NCI-H128 (cell line): ENCODE measurements around the gene LRRC7.
A peak's percentile ranks its signal among the peaks of the same experiment; 100 is the strongest.

Experiments
- DNase-seq: peaks from one replicate; lab custom pipeline; 2025; ENCODE audit not compliant: unreplicated experiment; lab: John Stamatoyannopoulos, UW

LRRC7 gene

DNA sequence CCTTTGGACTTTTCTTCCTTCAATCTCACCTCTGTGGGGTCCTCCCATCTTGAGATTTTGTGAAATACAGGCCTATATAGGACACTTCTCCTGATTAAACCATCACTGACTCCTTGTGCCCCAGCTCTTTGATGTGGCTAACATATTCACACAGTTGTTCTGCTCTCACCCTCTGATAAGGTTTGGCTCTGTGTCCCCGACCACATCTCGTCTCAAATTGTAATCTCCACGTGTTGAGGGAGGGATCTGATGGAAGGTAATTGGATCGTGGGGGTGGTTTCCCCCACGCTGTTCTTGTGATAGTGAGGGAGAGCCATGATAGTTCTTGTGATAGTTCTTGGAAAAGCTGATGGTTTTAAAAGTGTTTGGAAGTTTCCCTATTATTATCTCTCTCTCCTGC lies 19.7 kb downstream of the LRRC7 start:
- DNase-seq, result no peak

DNA sequence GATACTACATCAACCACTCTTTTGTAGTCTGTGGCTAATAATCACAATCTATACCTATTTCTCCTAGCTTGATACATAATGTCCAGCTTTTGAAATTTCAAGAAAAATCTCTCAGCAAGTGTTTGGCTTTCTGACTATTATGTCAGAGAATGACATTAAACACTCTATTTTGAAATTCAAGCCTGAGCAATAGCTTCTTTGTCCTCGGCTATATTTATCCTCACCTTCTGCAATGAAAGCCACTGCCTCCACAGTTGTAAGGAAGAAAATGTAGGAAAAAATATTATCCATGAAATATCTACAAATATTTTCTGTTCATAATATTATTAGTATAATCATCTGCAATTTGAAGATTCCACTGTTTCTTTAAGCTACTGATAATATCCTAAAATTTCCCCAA lies 22.1 kb downstream of the LRRC7 start:
- no peak for DNase-seq

DNA sequence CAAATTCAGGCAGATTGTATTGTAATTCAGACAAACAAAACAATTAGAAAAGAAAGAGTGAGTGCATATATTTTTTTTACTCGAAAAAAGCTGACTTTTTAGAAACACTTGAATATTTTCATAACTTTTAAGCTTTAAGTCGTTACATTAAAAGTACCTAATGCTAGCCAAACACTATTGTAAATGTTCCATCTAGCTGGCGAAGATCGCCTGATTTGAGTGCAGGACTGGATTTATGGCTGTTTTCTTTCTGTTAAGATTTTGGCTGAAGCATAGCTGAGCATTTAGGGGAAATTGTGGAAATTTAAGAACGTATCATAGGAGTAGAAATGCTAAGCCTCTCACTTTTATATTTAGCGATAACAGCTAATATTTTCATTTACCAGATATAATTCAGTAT lies 24.6 kb downstream of the LRRC7 start:
- DNase-seq, result no peak

DNA sequence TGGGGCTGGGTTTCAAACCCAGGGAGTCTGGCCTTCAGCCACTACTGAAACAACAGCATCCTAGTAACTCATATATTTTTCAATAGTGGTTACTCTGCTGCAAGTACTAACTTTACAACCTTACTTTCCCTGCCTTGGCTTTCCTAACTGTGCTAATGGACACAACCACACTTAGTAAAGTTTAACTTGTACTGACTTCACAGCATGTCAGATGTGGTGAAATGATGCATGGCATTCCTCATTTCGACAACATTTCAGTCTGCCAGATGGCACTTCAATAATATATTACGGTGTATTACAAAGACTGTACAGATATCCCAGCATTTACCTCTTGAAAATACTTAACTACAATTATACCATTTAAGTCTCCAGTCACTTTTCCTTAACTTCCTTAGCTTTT lies 27.8 kb downstream of the LRRC7 start:
- no peak for DNase-seq

DNA sequence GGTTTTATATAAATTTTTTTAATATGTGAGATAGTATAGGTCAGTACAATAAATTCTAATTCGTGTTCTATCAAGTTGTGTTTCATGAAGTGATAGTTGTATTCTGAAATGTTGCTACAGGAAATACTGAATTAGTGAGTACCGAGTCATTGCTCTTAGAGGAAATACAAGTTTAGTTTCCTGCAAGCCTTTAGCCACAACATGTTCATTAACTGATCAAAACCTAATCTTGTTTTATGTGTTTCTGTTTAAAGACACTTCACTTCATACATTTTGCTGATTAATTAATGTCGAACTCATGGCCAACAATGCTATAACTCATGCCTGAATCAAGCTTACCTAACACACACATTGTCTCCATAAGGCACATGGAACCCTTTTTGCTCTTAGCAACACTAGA lies 43.6 kb downstream of the LRRC7 start:
- DNase-seq, result no peak

DNA sequence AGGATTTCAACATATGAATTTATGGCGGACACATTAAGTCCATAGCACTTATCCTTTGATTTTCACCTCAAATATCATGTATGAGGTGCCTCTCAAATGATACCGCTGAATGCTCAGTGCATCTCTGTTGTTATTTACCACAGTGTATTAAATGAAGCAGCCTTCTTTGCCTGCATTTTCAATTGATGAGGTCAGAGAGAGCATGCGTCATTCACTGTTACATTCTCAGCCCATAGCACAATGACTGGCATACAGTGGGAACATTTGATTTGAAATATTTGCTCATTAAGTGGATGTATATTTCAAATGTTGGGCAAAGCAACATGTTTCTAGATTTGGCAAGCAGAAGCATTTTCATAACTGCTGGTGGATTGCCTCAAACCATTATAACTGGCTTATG lies 45.7 kb downstream of the LRRC7 start:
- no peak for DNase-seq

DNA sequence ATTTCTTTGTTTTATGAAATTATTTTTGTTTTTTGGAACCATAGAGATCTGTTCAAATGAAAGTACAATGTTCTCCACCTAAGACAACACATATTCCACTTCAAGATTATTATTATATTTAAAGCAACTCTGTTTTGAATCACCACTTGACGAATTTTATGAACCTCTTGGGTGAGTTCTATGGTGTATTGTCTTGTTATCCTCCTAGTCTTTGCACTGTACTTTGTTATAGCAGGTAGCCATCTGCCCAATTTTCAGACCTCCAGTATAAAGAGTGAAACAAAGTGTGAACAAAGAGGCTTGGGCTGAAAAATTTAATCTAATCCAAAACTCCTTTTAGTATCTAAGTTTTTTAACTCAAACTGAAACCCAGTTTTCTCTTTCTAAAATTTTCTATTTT lies 71.0 kb downstream of the LRRC7 start:
- DNase-seq, result no peak

DNA sequence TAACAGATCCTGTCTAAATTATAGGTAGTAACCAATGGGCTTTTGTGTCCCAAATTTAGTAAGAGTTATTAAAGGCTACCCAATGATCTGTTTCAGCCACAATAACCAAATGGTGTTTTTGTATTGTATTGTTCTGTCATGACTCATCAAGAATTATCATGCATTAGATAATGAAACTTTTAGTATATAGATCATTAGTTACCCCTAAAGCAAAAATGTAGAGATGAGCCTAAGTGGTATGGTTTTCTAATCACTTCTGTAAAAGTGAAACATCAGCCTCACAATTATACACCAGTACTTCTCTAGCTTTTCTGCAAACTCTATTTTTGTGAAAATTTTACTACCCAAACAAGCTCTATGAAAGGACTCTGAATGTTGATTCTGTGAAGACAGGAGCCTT lies 71.4 kb downstream of the LRRC7 start:
- no peak for DNase-seq

DNA sequence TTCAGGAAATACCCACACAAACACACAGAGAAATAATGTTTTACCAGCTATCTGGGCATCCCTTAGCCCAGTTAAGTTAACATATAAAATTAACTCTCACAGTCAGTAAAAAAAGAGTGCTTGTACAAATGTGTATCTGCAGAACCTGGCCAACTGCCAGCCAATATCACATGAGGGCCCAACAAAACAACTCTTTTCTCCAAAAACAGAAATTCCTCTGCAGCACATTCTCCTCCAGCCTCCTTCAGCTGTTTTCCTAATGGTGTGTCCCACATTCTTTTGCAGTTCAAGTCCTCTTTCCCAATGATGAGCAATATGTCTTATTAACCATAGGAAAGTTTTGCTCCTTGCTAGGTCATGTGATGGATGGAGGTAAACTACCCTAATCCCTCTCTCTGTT lies 75.5 kb downstream of the LRRC7 start:
- DNase-seq, result no peak

DNA sequence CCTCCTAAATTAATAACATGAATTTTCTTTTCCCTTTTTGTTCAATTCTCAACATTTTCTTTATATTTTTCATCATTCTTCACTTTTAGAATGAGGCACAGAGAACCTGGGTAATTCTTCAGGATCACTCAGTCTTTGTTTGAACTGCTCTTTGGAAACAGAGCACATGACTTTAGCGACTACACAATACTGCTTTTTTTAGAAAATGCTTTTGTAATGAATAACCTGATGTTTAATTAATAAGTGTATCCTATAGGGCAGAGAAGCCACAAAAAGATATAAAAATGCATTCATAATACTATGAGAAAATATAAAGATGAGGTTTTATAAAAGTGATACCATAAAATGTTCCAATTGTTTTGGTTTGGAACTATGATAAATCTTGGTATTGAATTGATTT lies 77.8 kb downstream of the LRRC7 start:
- no peak for DNase-seq

DNA sequence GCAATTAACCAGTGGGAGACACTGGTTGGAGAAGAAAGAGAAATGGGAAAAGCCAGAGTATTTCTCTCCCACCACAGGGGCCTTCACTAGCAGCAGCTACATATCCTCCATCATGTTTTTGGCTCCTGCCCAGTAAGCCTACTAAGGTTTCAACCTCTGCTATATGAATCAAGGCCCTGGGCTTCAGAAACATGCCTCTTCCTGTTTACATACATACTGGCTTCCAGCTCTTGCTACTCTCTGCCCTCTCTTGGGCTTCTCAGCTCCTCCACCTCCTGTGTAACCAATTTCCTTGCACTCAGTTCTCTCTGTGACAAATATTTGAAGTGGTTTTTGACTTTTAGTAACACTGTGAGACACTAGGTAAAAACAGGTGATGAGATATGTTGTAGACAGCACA lies 80.8 kb downstream of the LRRC7 start:
- DNase-seq, result no peak

DNA sequence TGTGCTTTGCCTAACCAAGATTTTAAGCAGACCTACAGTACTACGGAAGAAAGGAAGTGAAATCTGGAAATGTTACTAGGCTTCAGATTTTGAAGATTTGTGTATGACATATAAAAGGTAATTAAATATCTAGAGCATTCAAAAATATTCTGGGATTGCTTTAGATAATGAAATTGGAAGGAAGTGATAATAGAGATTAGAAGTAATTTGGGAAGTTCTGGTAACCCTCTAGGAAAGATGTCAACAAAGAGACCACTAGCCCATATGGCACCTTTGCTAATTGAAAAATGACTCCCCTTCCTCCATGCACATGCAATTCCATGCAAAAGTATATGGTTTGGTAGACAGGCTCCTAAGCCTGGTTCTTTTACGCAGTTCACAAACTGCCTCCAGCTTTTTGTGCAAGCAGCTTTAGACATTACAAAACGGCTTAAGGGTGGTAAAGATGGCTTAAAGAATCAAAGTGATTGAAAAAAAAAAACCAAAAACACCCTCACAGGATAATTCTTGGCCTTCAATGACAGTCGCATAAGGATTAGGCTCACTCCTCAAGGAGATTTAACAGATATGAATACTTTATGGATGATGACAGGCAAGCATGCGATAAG lies 81.8 kb downstream of the LRRC7 start:
- DNase-seq, result no peak

DNA sequence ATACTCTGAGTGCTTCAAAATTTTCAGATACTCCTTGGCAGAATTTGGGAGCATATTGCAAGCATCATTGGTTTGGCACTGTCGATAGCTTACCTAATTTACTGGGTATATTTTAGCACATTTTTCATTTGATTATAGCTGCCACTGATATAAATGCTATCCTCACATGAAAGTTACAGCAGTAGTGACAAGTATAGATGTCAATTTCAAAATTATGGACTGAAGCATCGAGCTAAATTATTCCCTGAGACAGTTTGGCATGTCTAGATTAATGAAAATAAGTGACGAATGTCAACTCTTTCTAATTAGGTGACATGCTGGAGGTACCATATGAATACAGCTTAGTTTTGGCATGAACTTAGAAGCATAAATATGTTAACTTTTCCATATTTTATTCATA lies 83.1 kb downstream of the LRRC7 start:
- DNase-seq, result no peak

DNA sequence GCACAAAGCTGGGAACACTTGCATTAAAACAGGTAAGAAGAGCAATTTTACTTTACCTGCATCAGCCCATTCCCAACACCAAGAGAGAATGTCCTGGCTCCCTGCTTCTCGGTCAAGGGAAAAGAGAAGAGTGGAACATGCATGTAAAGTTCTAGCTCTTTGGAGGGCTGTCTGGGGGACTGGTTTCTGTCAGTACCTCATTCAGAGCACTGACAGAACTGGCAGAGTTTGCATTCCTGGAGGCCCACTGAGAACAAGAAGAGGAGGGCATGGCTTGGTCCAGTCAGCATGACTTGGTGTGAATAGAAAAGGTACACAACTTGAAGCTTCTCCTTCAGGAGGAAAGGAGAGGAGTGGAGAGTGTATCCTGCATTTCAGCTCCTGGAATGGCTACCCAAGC lies 83.9 kb downstream of the LRRC7 start:
- DNase-seq, result no peak

DNA sequence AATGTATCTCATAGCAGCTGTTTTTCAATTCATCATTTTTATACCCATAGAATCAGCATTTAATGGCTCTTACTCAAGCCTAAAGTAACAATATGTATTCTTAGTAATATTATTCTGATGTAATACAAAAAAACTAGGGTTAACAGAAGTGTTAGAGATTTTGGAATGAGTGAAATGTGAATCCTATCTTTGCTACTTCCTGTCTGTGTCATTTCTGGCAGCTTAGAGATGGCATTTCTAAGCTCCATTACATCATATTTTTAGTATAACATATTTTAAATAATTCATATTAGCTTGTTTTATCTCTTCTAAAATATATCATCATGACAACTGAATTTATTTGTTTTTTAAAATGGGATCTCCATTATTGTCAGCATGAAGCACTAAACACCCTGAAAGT lies 90.2 kb downstream of the LRRC7 start:
- no peak for DNase-seq

DNA sequence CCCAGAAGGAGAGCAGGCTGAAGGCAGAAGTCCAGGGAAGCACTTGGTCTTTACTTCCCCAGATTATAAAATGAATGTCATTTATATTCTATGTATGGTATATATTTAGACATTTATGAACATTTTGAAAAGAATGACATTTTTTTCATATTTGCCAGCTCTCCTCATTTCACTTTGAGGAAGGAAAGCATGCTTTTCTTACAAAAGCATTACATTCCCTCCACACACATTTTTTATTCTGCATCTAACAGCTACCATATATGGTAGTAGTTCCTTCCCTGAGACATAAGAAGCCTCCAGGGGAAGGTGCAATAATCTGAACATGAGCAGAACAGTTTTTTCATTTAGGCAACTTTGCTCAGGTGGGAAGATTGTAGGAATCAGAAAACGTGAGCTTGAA lies 94.0 kb downstream of the LRRC7 start:
- DNase-seq, result no peak

DNA sequence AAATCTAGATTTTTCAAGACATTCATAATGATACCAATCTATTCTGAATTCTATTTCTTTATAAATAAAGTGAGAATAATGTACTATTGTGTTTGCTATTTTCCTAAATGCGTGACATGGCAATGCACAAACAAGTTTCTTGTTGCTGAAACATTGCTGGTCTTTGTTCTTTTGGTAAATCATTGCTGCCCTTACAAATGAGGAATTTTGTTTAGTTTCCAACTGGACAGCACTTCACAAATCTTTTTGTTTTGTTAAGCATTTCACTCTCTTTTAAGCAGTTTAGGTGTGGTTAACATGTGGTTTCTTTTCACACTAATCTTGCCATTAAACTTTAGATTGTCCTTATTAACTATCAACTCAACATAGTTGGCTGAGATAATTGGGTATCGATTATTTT lies 94.6 kb downstream of the LRRC7 start:
- DNase-seq, result no peak

DNA sequence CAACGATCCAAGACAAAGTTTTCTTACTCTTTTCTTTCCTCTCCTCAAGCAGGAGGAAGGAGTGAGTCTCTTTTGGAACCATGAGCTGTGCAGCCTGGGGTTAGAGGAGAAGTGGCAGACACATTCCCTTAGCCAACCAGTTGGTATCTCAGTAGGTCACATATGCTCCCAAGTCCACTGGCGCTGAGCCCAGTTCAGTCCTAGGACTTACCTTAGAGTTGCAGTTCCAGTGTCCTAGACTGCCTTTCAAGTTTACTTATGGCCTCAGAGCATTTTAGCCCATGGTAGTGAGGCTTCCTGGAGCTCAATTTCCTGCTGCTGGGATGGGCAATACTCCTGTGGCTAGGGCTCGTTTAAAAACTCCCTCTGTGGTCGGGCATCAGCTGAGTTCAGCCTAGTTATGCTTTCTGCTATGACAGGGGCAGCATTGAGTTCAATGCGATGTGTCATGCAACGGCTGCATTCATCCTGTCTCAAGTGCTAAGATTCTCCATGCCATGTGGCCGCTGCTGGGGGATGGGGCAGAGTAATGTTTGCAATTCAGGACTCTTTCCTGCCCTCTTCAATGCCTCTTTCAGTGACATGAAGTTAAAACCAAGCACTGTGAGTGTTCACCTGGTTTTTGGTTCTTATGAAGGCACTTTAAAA lies 103.8 kb downstream of the LRRC7 start:
- DNase-seq, result no peak

DNA sequence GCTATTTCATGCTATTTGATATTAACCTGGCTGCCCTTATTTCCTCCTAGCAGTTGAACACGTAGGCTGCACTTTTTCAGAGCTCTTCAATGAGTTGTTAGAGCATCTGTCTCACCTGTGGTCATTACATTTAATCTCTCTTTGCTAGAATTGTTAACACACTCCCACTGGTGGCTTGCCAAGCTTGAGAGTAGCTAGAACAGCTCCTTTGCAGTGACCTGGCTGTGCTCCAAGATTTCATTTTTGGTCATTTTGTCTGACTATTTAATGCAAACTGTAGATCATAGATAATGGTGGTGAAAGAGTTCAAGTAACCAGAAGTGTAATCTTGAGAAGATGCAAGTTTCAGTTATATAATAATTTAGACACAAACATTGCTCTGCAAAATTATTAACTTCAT lies 105.6 kb downstream of the LRRC7 start:
- peak; percentile 17 for DNase-seq

DNA sequence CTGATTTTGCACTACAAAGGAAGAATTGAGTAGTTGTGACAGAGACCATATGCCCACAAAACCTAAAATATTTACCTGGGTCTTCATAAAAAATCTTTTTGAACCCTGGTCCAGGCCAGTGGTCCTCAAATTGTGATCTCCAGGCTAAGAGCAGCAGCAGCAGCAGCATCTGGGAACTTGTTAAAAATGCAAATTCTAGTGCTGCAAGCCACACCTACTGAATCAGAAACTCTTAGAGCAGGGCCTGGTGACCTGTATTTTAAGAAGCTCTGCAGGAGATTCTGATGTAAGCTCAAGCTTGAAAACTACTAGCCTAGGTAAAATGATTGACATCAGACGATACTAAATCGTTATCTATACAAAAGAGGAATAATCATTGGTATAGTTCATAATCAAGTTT lies 112.2 kb downstream of the LRRC7 start:
- no peak for DNase-seq

DNA sequence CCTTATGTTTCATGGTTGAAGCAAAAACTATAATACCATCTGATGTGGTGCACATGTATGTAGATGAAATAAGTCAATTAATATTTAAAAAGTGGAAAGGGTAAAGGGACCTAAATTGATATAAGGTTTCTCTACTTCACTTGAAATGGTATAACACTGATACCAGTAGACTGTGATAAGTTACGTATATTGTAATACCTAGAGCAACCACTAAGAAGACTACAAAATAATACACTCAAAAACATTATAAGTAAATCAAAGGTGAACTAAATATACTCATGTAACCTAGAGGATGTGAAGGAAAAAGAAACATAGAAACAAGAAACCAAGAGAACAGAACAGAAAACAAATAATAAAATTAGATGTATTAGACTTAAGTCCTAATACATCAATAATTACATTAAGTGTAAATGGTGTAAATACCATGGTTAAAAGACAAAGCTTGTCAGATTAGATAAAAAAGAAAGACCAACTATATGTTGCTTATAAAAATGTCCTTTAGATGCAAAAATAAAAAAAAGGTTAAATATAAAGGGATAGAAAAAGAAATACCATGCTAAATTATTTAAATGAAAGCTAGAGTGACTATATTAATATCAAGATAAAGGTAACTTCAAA lies 118.8 kb downstream of the LRRC7 start:
- no peak for DNase-seq

DNA sequence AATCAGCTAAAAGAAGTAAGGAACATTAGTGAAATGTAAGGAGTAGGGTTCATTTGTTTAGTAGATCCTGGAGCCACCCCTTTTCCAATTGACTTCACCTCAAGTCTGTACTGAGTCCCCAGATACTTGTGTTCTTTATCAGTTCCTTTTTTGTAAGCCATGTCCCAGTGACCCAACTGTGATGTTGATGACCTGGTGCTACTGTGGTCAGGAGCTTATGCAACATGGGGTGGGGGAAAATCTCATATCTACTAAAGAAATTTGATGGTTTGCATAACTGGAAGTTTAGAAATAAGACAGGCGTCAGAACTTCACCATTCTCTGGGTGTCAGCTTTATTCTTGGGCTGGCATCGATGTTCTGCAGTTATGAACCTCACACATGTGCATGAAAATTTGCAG lies 120.5 kb downstream of the LRRC7 start:
- no peak for DNase-seq

DNA sequence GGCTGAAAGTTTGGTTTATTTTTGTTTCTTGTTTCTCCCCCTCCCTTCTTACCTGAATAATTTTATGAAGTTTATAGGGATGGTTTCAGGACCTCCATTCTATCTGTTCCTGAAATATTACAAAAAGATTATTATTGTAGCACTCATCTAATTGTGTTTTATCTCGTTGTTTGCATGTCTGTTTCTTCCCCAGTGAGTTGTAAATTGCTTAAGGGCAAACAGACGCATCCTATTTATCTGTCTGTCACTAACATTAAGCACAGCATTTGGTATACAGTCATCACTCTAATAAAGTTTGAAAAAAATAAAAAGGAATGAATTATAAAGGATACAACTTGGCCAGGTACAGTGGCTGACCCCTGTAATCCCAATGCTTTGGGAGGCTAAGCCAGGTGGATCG lies 123.5 kb downstream of the LRRC7 start:
- DNase-seq, result no peak
